Measurements from ENCODE around the gene CHST3.

Gene CHST3

GRCh38 chr10:72025400-72025799 is 61.2 kb downstream of the CHST3 start:
- H3K27ac ChIP-seq (ENCODE audit: low read depth, low read length) = no peak overlapping the region
- no peaks in the 10 kb centered on the region for H3K79me2 ChIP-seq (ENCODE audit: insufficient read depth, low read length)
- no peak overlapping the region for H2AFZ ChIP-seq (ENCODE audit: low read depth, low read length, severe bottlenecking)
- H3K9me3 ChIP-seq (ENCODE audit: insufficient read depth, low read length) = no peaks in the 10 kb centered on the region
- no peak overlapping the region for H3K4me2 ChIP-seq (ENCODE audit: low read depth, low read length, poor library complexity, severe bottlenecking)
- H4K20me1 ChIP-seq (ENCODE audit: low read depth, low read length) = no peaks in the 10 kb centered on the region
- H3K36me3 ChIP-seq (ENCODE audit: low read length) = no peaks in the 10 kb centered on the region
- TF ChIP-seq EZH2phosphoT487 (conservative IDR thresholded peaks at IDR 0.05; ENCODE audit: low read length) (no peak), CTCF (IDR thresholded peaks at IDR 0.05; ENCODE audit: insufficient read depth, low read length, poor library complexity, severe bottlenecking) (no peak)
- no peaks in the 10 kb centered on the region for H3F3A ChIP-seq (ENCODE audit: insufficient read depth)
- H3K9me2 ChIP-seq (replicated peaks; ENCODE audit: insufficient read depth, low read length) = no peaks in the 10 kb centered on the region
- no peak overlapping the region for H3K4me3 ChIP-seq (ENCODE audit: insufficient read depth, low read length, poor library complexity, severe bottlenecking)
- no peaks in the 10 kb centered on the region for H3K27me3 ChIP-seq (ENCODE audit: low read length)
- H3K9ac ChIP-seq (ENCODE audit: low read length) = no peak overlapping the region

- no peak overlapping the region for H3K4me2 ChIP-seq (ENCODE audit: low read depth, low read length, poor library complexity, severe bottlenecking)
- H3K79me2 ChIP-seq (ENCODE audit: insufficient read depth, low read length) = no peaks in the 10 kb centered on the region
- no peaks in the 10 kb centered on the region for H3K27me3 ChIP-seq (ENCODE audit: low read length)
- no peak overlapping the region for H2AFZ ChIP-seq (ENCODE audit: low read depth, low read length, severe bottlenecking)
- H3K9me3 ChIP-seq (ENCODE audit: insufficient read depth, low read length) = no peaks in the 10 kb centered on the region
- H3K9ac ChIP-seq (ENCODE audit: low read length) = no peak overlapping the region
- no peak overlapping the region for H3K4me3 ChIP-seq (ENCODE audit: insufficient read depth, low read length, poor library complexity, severe bottlenecking)
- no peaks in the 10 kb centered on the region for H3F3A ChIP-seq (ENCODE audit: insufficient read depth)
- no peaks in the 10 kb centered on the region for H3K36me3 ChIP-seq (ENCODE audit: low read length)
- no peaks in the 10 kb centered on the region for H3K9me2 ChIP-seq (replicated peaks; ENCODE audit: insufficient read depth, low read length)
- TF ChIP-seq CTCF (IDR thresholded peaks at IDR 0.05; ENCODE audit: insufficient read depth, low read length, poor library complexity, severe bottlenecking) (no peak), EZH2phosphoT487 (conservative IDR thresholded peaks at IDR 0.05; ENCODE audit: low read length) (no peak)
- H3K27ac ChIP-seq (ENCODE audit: low read depth, low read length) = no peak overlapping the region
- H4K20me1 ChIP-seq (ENCODE audit: low read depth, low read length) = no peaks in the 10 kb centered on the region
These were observed 61.6 kb downstream of the CHST3 start for GRCh38 chr10:72025832-72026231.

DNA sequence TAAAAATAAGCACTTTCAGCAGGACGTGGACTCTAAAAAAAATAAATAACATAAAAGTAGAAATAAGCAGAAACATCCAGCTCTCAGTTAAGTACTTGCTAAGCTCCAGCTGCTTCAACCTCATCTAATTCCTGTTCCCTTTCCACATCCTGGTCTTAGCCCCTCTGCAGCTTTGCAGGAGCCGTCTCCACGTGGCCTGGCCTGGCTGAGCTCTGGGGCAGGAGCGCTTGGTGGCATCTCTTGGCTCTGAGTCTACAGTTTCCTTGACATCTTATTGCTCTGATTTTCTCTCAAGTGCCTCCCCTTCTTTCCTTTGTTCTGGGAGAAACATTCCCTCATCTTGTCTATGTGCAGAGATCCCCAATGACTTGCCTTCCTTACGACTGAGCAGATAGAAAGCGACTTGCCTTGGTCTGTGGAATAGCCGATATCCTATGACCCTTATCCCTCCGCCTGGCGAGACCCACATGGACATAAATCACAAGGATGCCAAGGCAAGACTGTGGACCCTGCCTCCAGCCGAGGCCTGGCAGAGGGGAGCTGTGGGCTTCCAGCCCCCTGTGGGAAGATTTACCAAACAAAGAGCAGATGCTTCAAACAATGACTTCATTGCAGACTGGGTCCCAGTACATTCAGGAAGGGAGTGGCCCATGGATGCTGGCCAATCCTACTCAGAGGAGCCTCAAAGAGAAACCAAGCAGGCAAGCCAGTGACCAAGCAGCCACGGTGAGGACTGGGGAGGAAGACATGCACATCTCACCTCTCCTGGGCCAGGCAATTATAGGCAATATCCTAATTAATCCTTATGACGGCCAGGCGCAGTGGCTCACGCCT is 62.3 kb downstream of the CHST3 start:
- Histone ChIP-seq H3K4me2 (ENCODE audit: low read depth, low read length, poor library complexity, severe bottlenecking) (no peak overlapping the region), H2AFZ (ENCODE audit: low read depth, low read length, severe bottlenecking) (no peak overlapping the region), H3K9me2 (replicated peaks; ENCODE audit: insufficient read depth, low read length) (no peaks in the 10 kb centered on the region), H3F3A (ENCODE audit: insufficient read depth) (no peaks in the 10 kb centered on the region), H3K27ac (ENCODE audit: low read depth, low read length) (no peak overlapping the region), H3K9me3 (ENCODE audit: insufficient read depth, low read length) (no peaks in the 10 kb centered on the region), H4K20me1 (ENCODE audit: low read depth, low read length) (no peaks in the 10 kb centered on the region), H3K27me3 (ENCODE audit: low read length) (no peaks in the 10 kb centered on the region), H3K36me3 (ENCODE audit: low read length) (no peaks in the 10 kb centered on the region), H3K9ac (ENCODE audit: low read length) (no peak overlapping the region), H3K4me3 (ENCODE audit: insufficient read depth, low read length, poor library complexity, severe bottlenecking) (no peak overlapping the region), H3K79me2 (ENCODE audit: insufficient read depth, low read length) (no peaks in the 10 kb centered on the region)
- no peak for TF ChIP-seq EZH2phosphoT487 (conservative IDR thresholded peaks at IDR 0.05; ENCODE audit: low read length)
- no peak for TF ChIP-seq CTCF (IDR thresholded peaks at IDR 0.05; ENCODE audit: insufficient read depth, low read length, poor library complexity, severe bottlenecking)
